IMR-90 (cell line): ENCODE data around the gene ZDHHC14. TPM values are rescaled to one million over a fixed set of nuclear protein-coding genes. Genes with fewer than 3 reads are reported as not detected.

Experiments
- ATAC-seq: fragments of 200-7000 bp; cut with Tn5 transposase; 2 replicates; pipeline ENCODE4 v1.9.1; 2020; ENCODE audit warnings: low read depth, mild to moderate bottlenecking, moderate library complexity
- BruUV-seq: library from RNA; stranded (reverse); fragments of 400-500 nt; replicated peaks from 2 replicates; lab custom pipeline; 2021; lab: Mats Ljungman, UMichigan
- CTCF ChIA-PET: fragments of 300-600 bp; formaldehyde crosslinking; extraction: SDS; loops from one replicate; lab custom pipeline; 2021; ENCODE audit warnings: antibody characterized with exemption; lab: Yijun Ruan, JAX
- POLR2A ChIA-PET: fragments of 300-600 bp; sonication (Branson Sonifier 250); formaldehyde crosslinking; loops from one replicate; lab custom pipeline; 2022; ENCODE audit warnings: antibody characterized with exemption; ENCODE audit not compliant: unreplicated experiment; lab: Charles Lee
- DNase-seq: peaks from one replicate; pipeline ENCODE4 v3.0.0; 2013
- H2AFZ ChIP-seq: replicated peaks from 2 replicates; pipeline ENCODE3; 2013; ENCODE audit warnings: low read length, mild to moderate bottlenecking; ENCODE audit not compliant: poor library complexity
- H2AK5ac ChIP-seq: 2 replicates; pipeline ENCODE4 v1.6.1; 2013; ENCODE audit warnings: low read depth, low read length, inconsistent platforms
- H2AK9ac ChIP-seq: replicated peaks from 2 replicates; pipeline ENCODE3; 2013; ENCODE audit warnings: mild to moderate bottlenecking, low read depth, low read length, moderate library complexity; ENCODE audit not compliant: poor library complexity
- H2BK120ac ChIP-seq: 2 replicates; pipeline ENCODE4 v1.6.1; 2013; ENCODE audit warnings: low read depth, low read length, inconsistent platforms
- H2BK15ac ChIP-seq: 3 replicates; pipeline ENCODE4 v1.6.1; 2013; ENCODE audit warnings: low read depth, low read length, inconsistent platforms
- H2BK20ac ChIP-seq: 2 replicates; pipeline ENCODE4 v1.6.1; 2013; ENCODE audit warnings: low read depth, mild to moderate bottlenecking, inconsistent platforms, low read length, moderate library complexity
- H2BK5ac ChIP-seq: 2 replicates; pipeline ENCODE4 v1.6.1; 2013; ENCODE audit warnings: mild to moderate bottlenecking, low read depth, low read length, inconsistent platforms; ENCODE audit not compliant: poor library complexity, severe bottlenecking
- H3K14ac ChIP-seq: replicated peaks from 2 replicates; pipeline ENCODE4 v1.6.1; 2013; ENCODE audit warnings: low read depth, low read length, inconsistent platforms
- H3K18ac ChIP-seq: 2 replicates; pipeline ENCODE4 v1.6.1; 2013; ENCODE audit warnings: low read depth, low read length, control low read depth
- H3K23ac ChIP-seq: 2 replicates; pipeline ENCODE4 v1.6.1; 2013; ENCODE audit warnings: low read depth, low read length, inconsistent platforms
- H3K27ac ChIP-seq: 2 replicates; pipeline ENCODE4 v1.5.1; 2013; ENCODE audit warnings: mild to moderate bottlenecking, control low read depth, low read length; ENCODE audit not compliant: insufficient read depth
- H3K27me3 ChIP-seq: 2 replicates; pipeline ENCODE4 v1.6.1; 2013; ENCODE audit warnings: low read length; ENCODE audit not compliant: control insufficient read depth, insufficient read depth
- H3K36me3 ChIP-seq: 2 replicates; pipeline ENCODE4 v1.6.1; 2013; ENCODE audit warnings: low read length, mixed read lengths; ENCODE audit not compliant: control insufficient read depth, insufficient read depth
- H3K4ac ChIP-seq: 2 replicates; pipeline ENCODE4 v1.6.1; 2013; ENCODE audit warnings: low read depth, low read length, inconsistent platforms
- H3K4me1 ChIP-seq: 2 replicates; pipeline ENCODE4 v1.6.1; 2013; ENCODE audit warnings: low read length, mixed read lengths; ENCODE audit not compliant: control insufficient read depth, insufficient read depth
- H3K4me2 ChIP-seq: 2 replicates; pipeline ENCODE4 v1.6.1; 2013; ENCODE audit warnings: low read depth, mild to moderate bottlenecking, control low read depth, low read length, moderate library complexity
- H3K4me3 ChIP-seq: 2 replicates; pipeline ENCODE4 v1.5.1; 2013; ENCODE audit warnings: low read depth, mild to moderate bottlenecking, control low read depth, low read length, moderate library complexity; ENCODE audit not compliant: insufficient read depth
- H3K56ac ChIP-seq: 2 replicates; pipeline ENCODE4 v1.6.1; 2013; ENCODE audit warnings: low read length, inconsistent platforms; ENCODE audit not compliant: insufficient read depth; ENCODE audit errors: extremely low read depth
- H3K79me1 ChIP-seq, 2 experiments: 2 replicates each; pipeline ENCODE4 v1.6.1; 2013; ENCODE audit warnings: low read length in 2 of 2, inconsistent platforms in 1 of 2, low read depth in 1 of 2
- H3K9ac ChIP-seq: 2 replicates; pipeline ENCODE4 v1.6.1; 2013; ENCODE audit warnings: low read depth, low read length, control low read depth
- H3K9me1 ChIP-seq: 2 replicates; pipeline ENCODE4 v1.6.1; 2013; ENCODE audit warnings: low read length, inconsistent platforms; ENCODE audit not compliant: insufficient read depth
- H3K9me3 ChIP-seq: 2 replicates; pipeline ENCODE4 v1.6.1; 2013; ENCODE audit warnings: low read length; ENCODE audit not compliant: control insufficient read depth, insufficient read depth
- H4K20me1 ChIP-seq: 2 replicates; pipeline ENCODE4 v1.6.1; 2013; ENCODE audit warnings: low read length, inconsistent platforms; ENCODE audit not compliant: insufficient read depth
- H4K5ac ChIP-seq: 2 replicates; pipeline ENCODE4 v1.6.1; 2013; ENCODE audit warnings: mild to moderate bottlenecking, low read depth, low read length, control low read depth
- H4K8ac ChIP-seq, 2 experiments: 2 replicates each; pipeline ENCODE4 v1.6.1; 2013; ENCODE audit warnings: low read depth in 2 of 2, low read length in 2 of 2, control low read depth in 1 of 2, inconsistent platforms in 1 of 2
- H4K91ac ChIP-seq: 2 replicates; pipeline ENCODE4 v1.6.1; 2013; ENCODE audit warnings: low read depth, low read length, inconsistent platforms; ENCODE audit not compliant: insufficient read depth
- MAZ ChIP-seq: IDR thresholded peaks from 2 replicates; pipeline ENCODE4 v1.6.1; 2012; ENCODE audit warnings: low read depth, mild to moderate bottlenecking, low read length, improper control_type of control experiment, moderate library complexity, borderline replicate concordance
- MXI1 ChIP-seq: IDR thresholded peaks from 2 replicates; pipeline ENCODE4 v1.6.1; 2012; ENCODE audit warnings: low read depth, mild to moderate bottlenecking, low read length, moderate library complexity, borderline replicate concordance
- WGBS, 2 experiments: methylation state at CpG; one replicate each; pipeline versions ENCODE4 v1.1.5 to v1.1.7; 2013; ENCODE audit warnings: missing lambda C conversion rate in 2 of 2; ENCODE audit not compliant: insufficient read length in 1 of 2; ENCODE audit errors: extremely low coverage in 2 of 2; 5-methylcytosine and 5-hydroxymethylcytosine counted together
- dilution Hi-C: fragments of 300-500 bp; cut with HindIII; formaldehyde crosslinking; loops from one replicate; pipeline ENCODE4 v1.14.3; 2018; ENCODE audit warnings: low sequenced_read_pairs; ENCODE audit not compliant: unreplicated experiment
- in situ Hi-C: fragments of 300-500 bp; cut with MboI; formaldehyde crosslinking; loops from 3 replicates; pipeline ENCODE4 v1.14.3; 2019; ENCODE audit warnings: low sequenced_read_pairs, inconsistent platforms, mixed read lengths
- intact Hi-C: fragments of 100-400 bp; cut with micrococcal nuclease; formaldehyde crosslinking; loops from 2 replicates; pipeline ENCODE4 v1.10.0; 2022
- polyA plus RNA-seq, 3 experiments: library from polyadenylated mRNA; depleted of rRNA; stranded (reverse); fragments of >200 nt; gene quantifications; 2 replicates each; pipeline ENCODE4 v1.2.3, GENCODE V29; 2012; ENCODE audit warnings: low replicate concordance in 1 of 3
- total RNA-seq: library from RNA; depleted of rRNA; stranded (reverse); fragments of >200 nt; gene quantifications from 2 replicates; pipeline ENCODE4 v1.2.3, GENCODE V29; 2012

Gene ZDHHC14
- total and polyA plus RNA-seq, 2 of the 4 experiments (the other 2 are of a cell fraction): 0.90 to 2.0 TPM

DNA sequence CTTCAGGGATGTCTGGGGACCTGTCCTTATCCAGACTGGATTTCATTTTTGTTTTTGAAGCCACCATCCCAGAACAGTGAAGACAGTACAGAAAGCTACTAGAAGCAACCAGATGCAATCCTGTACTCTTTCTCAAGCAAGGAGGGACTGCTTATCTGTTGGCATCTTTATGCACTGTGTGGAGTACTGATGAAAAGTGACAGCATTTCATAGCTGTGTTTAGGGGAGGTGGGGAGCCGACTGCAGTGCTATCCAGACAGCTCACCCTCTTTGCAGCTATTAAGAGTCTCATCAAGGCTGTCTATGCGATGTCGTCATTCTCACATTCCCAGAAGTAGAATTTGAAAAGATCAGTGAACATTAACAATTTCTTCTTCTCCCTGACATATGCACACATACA is 5.5 kb downstream of the ZDHHC14 start:
- Histone ChIP-seq H3K9me3 (peaks cover 6% of the 10 kb centered on the region), H3K27ac (no peak overlapping the region), H3K36me3 (no peaks in the 10 kb centered on the region), H3K14ac (no peak overlapping the region), H3K23ac (no peak overlapping the region), H2AFZ (no peak overlapping the region), H4K8ac (no peak overlapping the region), H3K9me1 (no peaks in the 10 kb centered on the region), H3K4me1 (no peaks in the 10 kb centered on the region), H2AK5ac (no peak overlapping the region), H3K27me3 (no peaks in the 10 kb centered on the region), H2BK120ac (no peak overlapping the region), H3K56ac (no peak overlapping the region), H3K79me1 (peaks cover 4 to 14% of the 10 kb centered on the region in 2 experiments; a peak in 3 of 4 replicates), H2BK15ac (no peak overlapping the region), H3K4me2 (no peak overlapping the region), H4K91ac (no peak overlapping the region), H4K5ac (no peak overlapping the region), H2BK20ac (no peak overlapping the region), H3K18ac (no peak overlapping the region), H3K4ac (no peak overlapping the region), H3K4me3 (no peak overlapping the region), H2BK5ac (no peak overlapping the region), H4K20me1 (peaks cover 3% of the 10 kb centered on the region; the same call in 1 of the 2 replicates), H2AK9ac (no peak overlapping the region), H3K9ac (no peak overlapping the region)
- dilution Hi-C loops: no loop called here
- WGBS, 2 experiments: no CpG with 5 or more reads among the region's 3 CpGs
- no peak for ATAC-seq
- no TSS peak for BruUV-seq
- ChIA-PET POLR2A (no interaction called here), CTCF (no interaction called here)
- TF ChIP-seq MAZ (no peak), MXI1 (no peak)
- in situ Hi-C loops: no loop called here
- intact Hi-C loops: no loop called here
- DNase-seq: no peak
